Measurements from ENCODE around the gene HASPIN. TPM values are rescaled to one million over a fixed set of nuclear protein-coding genes. Genes with fewer than 3 reads are reported as not detected.

Gene HASPIN
- total RNA-seq, 2 experiments from 2014 or later, result 20.7 to 21.3 TPM

GRCh38 chr17:3710951-3711383 is 12.7 kb upstream of the HASPIN start:
- no peaks in the 10 kb centered on the region for H3K9me3 Mint-ChIP-seq
- intact Hi-C loops (cut with micrococcal nuclease), result loop anchor here (10.0 kb wide), 1 partner anchor 54 kb away; no protein-coding TSS in a partner anchor
- ATAC-seq (peak; percentile 96), DNase-seq (peak; percentile 89)
- ChIA-PET POLR2A (interaction anchor here (0.6 to 7.2 kb wide), 10 partner anchors 8 to 136 kb away, joined by 3 to 75 read pairs (median 4); partner anchors contain the start of genes EMC6, HASPIN, NCBP3 and P2RX5), CTCF (interaction anchor here (0.8 to 4.8 kb wide), 8 partner anchors 11 to 134 kb away, joined by 3 to 33 read pairs (median 4); partner anchors contain the start of genes HASPIN and NCBP3)
- TF ChIP-seq CTCF (IDR thresholded peaks at IDR 0.05), result no peak
- peaks cover 52% of the 10 kb centered on the region for H3K4me1 Mint-ChIP-seq (ENCODE audit: low read depth)
- peaks cover 30% of the 10 kb centered on the region for H3K36me3 Mint-ChIP-seq (ENCODE audit: low read depth)
- peak overlapping the region; percentile 83 for H3K27ac Mint-ChIP-seq
- H3K4me3 Mint-ChIP-seq, result peak overlapping the region; percentile 31
- H3K27me3 Mint-ChIP-seq, result no peaks in the 10 kb centered on the region

GRCh38 chr17:3712811-3713463 is 10.8 kb upstream of the HASPIN start:
- no peak for TF ChIP-seq CTCF (IDR thresholded peaks at IDR 0.05)
- ChIA-PET POLR2A (interaction anchor here (0.9 to 7.2 kb wide), 6 partner anchors 7 to 97 kb away, joined by 3 to 75 read pairs (median 5); partner anchors contain the start of genes HASPIN and P2RX5), CTCF (interaction anchor here (1.5 to 4.8 kb wide), 3 partner anchors 9 to 25 kb away, joined by 4 to 33 read pairs (median 24); partner anchors contain the start of gene HASPIN)
- peak; percentile 1 for ATAC-seq
- peak; percentile 68 for DNase-seq
- Mint-ChIP-seq H3K4me1 (ENCODE audit: low read depth) (peaks cover 48% of the 10 kb centered on the region), H3K27ac (peak overlapping the region; percentile 85), H3K9me3 (no peaks in the 10 kb centered on the region), H3K4me3 (peak overlapping the region; percentile 15), H3K27me3 (no peaks in the 10 kb centered on the region), H3K36me3 (ENCODE audit: low read depth) (peaks cover 43% of the 10 kb centered on the region)
- intact Hi-C loops (cut with micrococcal nuclease), result loop anchor here (10.0 kb wide), 1 partner anchor 52 kb away; no protein-coding TSS in a partner anchor

- intact Hi-C loops (cut with micrococcal nuclease), result loop anchor here (10.0 kb wide), 1 partner anchor 50 kb away; no protein-coding TSS in a partner anchor
- no peak for ATAC-seq
- Mint-ChIP-seq H3K4me3 (no peak overlapping the region), H3K27me3 (no peaks in the 10 kb centered on the region), H3K4me1 (ENCODE audit: low read depth) (peaks cover 44% of the 10 kb centered on the region), H3K9me3 (no peaks in the 10 kb centered on the region), H3K36me3 (ENCODE audit: low read depth) (peaks cover 57% of the 10 kb centered on the region), H3K27ac (no peak overlapping the region)
- no peak for TF ChIP-seq CTCF (IDR thresholded peaks at IDR 0.05)
- CTCF ChIA-PET, result interaction anchor here (0.7 to 4.3 kb wide), 3 partner anchors 18 to 112 kb away, joined by 4 to 20 read pairs (median 5); no protein-coding TSS in a partner anchor
- POLR2A ChIA-PET, result interaction anchor here (0.7 to 2.0 kb wide), 2 partner anchors 20 to 24 kb away, joined by 3 to 7 read pairs; no protein-coding TSS in a partner anchor
- DNase-seq, result no peak
These were observed 8.4 kb upstream of the HASPIN start for GRCh38 chr17:3715296-3715695.

- ChIA-PET POLR2A (interaction anchor here (1.0 kb wide), 1 partner anchor 128 kb away, joined by 3 read pairs; the partner anchor contains the start of gene NCBP3), CTCF (interaction anchor here (0.9 to 4.3 kb wide), 5 partner anchors 13 to 109 kb away, joined by 3 to 20 read pairs (median 4); no protein-coding TSS in a partner anchor)
- no peaks in the 10 kb centered on the region for H3K9me3 Mint-ChIP-seq
- intact Hi-C loops (cut with micrococcal nuclease), result loop anchor here (10.0 kb wide), 1 partner anchor 47 kb away; no protein-coding TSS in a partner anchor
- no peak overlapping the region for H3K27ac Mint-ChIP-seq
- no peak for TF ChIP-seq CTCF (IDR thresholded peaks at IDR 0.05)
- H3K27me3 Mint-ChIP-seq, result no peaks in the 10 kb centered on the region
- peaks cover 41% of the 10 kb centered on the region for H3K4me1 Mint-ChIP-seq (ENCODE audit: low read depth)
- no peak for DNase-seq
- no peak overlapping the region for H3K4me3 Mint-ChIP-seq
- ATAC-seq, result no peak
- peaks cover 64% of the 10 kb centered on the region for H3K36me3 Mint-ChIP-seq (ENCODE audit: low read depth)
These were observed 5.5 kb upstream of the HASPIN start for GRCh38 chr17:3718201-3718600.

Data from activated CD8-positive, alpha-beta T cell treated with anti-CD3 and anti-CD28 coated beads for 36 hours (primary cell).